Measurements from ENCODE around the gene TWIST2.

TWIST2 gene

DNA sequence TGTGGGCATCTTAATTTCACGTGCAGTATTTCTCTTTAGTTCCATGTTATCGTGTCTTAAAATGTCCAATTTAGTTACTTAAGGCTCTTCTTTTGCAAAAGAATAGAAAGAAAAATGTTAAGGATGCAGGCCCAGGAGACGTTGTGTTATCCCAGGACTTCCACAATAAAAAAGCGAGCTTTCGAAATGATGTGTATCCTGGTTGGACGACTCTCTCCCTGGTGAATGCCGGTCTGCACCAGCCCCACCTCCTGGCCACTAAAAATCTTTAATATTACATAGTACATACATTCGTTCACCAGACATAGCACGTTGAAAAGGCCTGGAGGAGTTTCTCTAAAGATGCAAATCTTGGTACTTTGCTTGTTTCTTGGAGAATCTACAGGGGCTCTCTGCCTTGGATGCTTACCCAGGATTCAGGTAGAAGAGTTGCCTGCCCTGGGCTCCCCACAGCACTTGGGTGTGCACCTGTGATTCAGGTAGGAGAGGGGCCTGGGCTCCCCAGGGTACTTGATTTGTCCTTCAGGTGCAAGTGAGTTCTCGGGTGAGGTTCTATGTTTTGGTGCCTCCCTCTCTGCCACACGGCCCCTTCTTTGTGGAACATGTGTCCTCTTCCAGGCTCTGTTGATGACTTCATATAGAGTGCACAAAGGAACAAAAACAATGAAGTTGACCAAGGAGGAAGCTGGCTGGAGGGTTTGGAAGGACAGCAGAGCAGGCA lies 26.6 kb downstream of the TWIST2 start:
- DNase-seq, result no peak

DNA sequence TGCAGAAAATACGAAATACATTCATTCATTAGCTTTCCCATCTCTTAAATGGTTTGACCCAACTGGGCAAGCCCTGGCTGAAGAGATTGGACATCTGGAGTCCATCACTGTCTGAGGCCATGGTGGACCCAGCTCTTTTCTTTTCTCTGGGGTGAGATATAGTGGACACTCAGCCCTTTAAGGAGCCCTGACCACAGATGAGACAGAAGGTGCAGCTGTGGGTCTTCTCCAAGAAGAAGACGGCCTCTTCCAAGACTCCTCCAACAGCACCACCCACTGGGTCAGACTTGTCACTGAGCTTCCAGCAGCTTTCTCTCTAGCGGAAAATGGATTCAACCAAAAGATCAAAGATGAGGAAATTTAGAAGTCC lies 27.2 kb downstream of the TWIST2 start:
- no peak for DNase-seq

DNA sequence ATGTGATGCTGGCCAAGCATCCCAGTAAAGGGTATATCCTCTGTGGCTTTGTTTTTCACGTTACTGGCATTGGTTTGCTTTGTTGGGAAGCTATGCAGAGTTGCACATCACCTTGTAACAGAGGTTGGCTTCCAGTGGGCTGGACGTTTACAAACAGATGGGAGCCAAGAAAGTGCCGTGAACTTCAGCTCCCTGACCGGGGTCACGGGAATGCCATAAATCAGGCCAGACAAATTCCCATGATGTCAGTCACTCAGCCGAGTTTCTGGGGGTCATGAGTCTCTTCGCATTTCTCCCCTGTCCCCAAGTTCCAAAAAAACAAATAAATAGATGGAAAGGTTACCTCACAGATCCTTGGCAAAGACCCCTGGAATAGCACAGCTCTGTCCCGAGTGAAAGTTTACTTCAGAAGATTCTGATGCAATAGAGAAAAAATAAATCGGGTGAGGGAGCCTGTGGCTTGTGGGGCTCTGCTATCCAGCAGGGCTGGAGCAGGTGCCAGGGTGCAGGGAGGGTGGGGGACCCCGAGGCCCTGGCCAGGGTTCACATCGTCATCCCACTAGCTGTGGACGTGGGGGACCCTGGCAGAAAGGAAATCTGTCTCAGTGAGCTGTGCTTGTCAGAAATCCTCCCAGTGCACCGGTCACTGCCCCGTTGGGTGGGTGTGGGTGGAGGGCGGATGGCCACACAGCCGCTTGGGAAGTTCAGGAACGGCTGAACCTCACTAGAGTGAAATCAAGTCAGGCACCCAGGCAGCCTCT lies 27.8 kb downstream of the TWIST2 start:
- DNase-seq, result no peak

DNA sequence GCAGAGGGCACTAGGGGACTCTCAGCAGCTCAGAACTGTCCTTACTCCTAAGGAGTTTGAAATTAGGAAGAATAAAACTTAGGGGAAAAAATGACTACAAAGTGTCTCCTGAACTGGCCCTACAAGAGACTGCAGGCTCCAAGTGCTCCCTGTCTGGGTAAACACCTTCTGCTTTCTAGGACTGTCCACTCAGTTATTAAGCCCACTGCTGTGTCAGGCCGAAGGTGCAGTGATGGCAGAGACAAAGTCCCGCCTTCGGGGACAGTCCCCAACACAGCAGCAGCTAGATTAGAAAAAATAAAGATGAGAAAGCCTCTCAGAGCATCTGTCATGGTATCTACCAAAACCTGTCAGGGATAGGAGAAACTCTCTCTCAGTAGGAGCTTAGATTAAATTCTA lies 28.3 kb downstream of the TWIST2 start:
- DNase-seq, result no peak

DNA sequence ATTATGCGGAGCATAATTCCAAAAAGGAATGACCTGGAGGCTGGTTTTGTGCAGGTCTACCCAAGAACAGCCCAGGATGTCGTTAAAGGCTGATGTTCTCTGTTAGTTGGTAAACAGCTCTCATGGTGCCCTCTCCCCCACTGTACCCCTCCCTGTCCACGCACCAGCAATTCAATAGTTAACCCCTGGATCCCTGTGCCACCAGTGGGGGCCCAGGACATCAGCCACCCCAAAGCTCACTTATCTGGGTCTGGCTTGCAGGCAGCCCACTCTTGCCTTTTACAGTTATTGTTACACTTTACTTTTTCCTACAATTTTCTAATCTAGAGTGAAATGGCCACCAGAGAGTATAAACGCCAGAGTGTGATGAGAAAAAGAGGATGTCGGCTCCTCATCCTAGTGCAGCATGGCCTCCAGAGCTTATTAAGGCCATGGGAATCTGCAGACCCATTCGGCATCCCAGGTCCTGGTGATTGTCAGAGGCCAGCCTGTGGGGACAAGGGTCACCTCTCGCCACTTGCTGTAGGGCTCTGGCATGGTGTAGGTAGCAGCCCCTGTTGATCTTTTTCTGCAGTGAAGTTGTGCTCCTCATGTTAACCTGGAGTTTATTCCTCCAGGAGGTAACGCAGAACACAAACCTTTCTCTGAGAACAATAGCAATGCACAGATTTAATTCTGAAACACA lies 30.3 kb downstream of the TWIST2 start:
- DNase-seq, result no peak

DNA sequence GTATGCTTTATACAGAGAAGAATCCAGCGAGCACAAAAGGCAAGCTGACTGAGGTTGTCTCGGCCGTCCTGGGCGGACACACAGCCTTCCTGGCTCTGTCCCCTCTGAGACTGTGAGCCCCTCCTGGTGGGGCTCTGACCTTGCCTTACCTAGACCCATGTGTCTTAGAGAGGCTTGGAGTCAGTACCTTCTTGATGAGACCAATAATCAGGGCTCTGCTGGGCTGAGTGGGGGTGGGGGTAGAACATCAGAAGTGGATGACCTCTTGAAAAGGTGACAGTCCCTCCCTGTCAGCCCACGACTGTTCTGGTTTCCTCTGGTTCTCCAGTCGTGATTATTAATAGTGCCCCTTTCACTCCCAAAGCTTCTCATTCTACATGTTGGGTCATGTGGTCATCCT lies 31.2 kb downstream of the TWIST2 start:
- no peak for DNase-seq

DNA sequence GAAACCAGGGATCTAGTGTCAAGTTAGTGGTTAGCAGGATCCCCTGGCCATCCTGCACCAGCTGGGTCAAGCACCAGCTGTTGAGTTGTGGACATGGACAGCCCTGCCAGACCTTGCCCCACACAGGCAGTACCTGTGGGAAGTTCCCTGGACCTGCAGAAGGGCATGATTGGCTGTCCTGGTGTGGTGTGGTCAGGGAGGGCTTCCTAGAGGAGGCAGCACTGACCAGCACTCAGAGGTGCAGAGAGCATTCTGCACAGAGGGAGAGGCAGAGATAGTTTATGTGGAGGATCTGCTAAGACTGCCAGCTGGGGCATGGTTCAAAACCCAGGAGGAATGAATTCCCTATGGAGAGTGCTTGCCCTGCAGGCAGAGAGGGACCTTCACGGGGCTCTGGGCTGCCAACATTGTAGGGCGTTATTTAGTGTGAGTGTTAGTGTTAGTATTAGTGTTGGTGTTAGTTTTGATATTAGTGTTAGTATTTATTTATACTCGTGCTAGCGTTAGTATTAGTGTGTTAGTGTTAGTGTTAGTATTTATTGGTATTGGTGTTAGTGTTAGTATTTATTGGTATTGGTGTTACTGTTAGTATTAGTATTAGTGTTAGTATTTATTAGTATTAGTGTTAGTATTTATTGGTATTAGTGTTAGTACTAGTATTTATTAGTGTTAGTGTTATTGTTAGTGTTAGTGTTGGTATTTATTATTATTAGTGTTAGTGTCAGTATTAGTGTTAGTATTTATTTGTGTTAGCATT lies 31.9 kb downstream of the TWIST2 start:
- DNase-seq, result no peak

DNA sequence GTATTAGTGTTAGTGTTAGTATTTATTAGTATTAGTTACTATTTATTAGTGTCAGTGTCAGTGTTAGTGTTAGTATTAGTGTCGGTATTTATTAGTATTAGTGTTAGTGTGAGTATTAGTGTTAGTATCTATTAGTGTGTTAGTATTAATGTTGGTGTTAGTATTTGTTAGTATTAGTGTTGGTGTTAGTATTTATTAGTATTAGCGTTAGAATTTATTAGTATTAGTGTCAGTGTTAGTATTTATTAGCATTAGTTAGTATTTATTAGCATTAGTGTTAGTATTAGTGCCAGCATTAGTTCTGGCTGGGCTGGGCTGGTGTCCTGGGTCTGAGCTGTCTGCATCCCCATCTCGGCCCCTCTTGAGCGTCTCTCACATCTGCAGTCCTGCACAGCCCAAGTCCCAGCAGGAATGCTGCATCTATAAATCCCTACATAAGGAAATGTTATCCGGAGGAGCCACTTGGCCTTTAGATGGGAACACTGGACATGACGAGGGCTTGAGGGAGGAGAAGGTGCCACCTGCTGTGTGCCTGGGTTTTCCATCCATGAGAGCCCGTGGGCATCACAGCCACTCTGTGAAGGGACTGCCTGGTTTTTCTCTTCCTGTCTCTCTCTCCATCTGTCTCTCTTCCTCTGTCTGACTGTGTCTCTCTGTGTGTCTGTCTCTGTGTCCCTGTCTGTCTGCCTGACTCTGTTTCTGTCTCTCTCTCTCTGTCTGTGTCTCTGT lies 33.6 kb downstream of the TWIST2 start:
- DNase-seq, result no peak

DNA sequence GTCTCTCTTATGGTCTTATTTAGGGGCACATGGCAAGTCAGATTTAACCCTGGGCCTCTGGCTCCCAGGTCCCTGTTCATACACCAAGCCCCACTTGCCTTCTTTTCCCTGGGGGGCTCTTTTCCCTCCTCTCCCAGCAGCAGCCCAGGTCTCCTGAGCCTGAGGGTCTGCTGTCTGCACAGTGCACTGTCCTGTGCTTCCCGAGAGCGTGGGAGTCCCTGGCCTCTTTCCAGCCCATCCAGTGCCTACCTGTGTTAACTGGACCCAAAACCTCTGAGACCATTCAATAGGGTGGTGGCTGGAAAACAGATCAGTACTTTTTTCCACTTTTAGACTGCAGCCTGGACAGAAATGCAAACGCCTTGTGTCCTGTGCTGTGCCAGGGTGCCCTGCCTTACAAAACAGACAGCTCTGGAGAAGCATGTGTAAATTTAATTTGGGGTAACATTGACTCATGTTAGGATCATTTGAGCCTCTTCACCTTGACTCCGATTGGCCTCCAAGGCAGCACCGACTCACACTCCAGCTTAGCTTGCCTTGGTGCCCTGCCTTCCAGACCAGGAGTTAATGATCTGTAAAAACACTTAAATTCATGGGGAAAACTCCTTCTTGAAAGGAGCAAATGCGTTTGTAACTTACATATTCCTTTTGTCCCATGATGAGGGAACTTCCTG lies 34.3 kb downstream of the TWIST2 start:
- no peak for DNase-seq

DNA sequence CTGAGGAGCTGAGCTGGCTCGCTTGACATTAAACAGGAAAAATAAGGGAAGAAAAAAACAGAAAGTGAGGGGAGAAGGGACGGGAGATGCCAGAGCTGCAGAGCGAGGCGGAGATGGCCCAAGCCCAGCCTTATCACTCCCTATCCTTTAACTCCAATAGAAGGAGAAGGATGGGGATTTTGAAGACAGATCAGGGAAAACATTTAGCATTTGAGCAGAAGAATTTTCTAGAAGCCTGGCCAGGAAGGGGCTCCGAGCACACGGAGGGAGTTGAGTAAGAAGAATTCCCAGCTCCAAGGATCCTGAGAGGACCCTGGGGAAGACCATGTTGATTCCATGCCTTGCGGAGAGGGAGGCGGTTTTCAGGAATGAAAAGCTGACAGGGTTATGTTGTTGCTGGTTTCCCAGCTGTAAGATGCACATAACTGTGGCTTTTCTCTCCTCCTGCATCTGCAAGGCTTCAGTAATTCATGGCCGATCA lies 35.6 kb downstream of the TWIST2 start:
- DNase-seq, result no peak

DNA sequence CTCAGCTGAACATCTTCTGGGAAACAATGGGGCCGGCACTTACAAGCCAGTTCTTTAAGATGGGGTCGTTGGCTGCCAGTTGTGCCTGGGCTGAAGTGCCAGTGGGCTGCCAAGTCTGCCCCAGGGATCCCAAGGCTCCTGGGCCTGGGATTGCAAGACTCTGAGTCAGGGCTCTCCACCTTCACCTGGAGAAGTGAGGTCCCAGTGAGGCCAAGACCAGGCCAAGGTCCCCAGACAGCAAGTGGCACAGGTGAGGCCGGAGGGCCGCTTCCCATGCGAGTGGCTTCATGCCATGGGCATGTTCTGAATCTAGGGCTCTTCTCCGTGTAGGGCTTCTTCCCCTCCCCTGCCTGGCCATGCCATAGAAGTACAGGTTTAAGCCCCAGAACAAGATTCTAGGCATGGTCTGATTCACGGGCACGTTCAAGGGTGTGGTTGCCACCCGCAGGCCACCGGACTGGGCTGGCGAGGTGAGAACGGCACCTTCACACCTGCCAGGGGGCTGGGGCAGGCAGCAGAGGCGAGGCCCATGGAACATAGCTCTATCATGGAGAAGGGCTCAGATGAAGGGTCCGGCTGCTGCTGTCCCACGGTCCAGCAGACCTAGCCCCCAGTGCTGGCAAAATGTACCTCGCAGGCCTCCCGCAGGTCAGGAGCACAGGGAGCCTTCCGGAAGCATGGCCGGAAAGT lies 36.4 kb downstream of the TWIST2 start:
- no peak for DNase-seq

DNA sequence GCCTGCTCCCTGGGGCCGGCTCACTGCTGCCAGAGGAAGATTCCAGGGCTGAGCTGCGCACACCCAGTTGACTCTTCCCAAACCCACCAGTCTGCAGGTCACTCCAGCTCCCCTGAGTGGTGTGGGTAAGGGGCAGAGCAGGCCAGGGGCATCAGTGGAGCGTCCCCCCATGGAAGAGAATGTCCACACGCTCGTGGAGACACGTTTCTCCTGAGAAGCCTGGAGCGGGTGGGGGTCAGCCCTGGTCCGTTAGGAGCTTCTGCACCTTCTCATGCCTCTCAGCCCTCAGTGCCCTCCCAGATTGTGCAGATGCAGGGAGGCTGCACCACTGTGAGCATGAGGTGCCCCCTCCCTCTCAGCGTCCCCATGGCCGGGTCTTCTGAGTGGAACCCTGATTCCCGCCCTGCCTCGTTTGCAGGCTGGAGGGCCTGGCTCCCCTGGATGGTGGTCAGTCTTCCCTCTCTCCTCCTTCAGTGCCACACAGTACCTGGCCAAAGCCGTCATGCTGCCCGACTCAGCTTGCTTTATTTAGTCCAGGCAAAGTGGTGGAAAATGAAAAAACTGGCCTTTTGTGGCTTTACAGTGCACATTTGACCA lies 37.0 kb downstream of the TWIST2 start:
- DNase-seq, result no peak

DNA sequence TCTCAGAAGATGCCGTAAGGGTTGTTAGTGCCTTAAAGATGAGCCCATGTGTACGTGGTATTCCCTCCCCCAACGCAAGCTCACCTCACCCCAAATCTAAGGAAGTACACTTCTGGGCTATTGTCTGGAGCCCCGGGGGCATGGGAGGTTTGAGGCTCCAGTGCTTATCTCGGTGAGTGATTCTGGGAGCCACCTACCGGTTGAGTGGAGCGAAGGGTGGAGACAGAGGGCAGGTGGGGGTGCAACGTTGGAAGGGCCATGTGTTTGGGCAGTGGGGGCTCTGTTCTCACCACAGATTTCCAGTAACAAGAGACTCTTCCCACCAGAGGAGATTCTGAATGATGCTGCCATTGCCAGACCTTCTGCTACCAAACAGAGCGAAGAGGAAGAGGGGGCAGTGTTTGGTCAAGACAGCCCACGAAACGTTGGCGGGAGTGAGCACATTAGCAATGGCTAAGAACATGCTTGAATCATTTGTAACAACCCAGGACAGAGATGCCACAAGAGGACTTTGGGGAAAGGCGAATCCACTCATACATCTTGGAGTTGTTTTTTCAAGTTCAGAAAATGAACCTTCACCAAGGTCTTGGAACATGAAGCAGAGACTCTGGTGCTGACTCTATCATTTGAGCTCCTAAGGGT lies 38.7 kb downstream of the TWIST2 start:
- DNase-seq, result no peak

DNA sequence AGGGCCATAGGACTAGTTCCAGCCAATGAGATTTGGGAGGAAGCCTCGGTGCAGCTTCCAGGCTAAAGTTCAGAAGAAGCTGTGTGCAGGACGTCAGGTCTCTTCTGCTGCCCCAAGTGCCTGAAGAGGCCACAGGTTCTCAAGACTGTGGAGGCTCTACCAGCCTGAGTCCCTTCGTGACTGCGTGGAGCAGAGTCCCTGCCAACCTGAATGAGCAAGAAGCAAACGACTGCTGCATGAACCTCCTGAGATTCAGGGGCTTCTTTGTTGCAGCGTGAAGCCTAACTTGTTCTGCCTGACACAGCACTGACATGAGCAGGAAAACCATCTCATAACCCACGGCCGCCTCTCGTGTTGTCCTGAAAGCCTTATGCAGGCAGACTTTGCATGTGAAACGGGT lies 39.7 kb downstream of the TWIST2 start:
- no peak for DNase-seq

DNA sequence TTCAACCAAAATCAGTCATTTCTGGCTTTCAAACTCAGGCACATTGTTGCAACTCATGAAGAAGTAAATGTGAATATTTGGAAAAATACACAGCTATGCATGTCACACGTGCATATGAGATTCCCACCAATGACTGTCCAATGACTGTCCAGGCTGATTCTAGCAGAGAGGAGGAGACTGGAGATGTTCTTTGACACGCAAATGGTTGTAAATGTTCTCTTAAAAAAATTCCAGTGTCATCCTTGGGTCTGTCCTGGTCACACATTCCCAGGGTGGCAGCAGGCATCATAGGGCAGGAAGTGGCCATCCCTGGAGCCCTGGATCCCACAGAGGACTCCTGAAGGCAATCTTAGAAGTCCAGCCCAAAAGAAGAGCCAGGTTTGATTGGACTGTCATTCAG lies 40.9 kb downstream of the TWIST2 start:
- no peak for DNase-seq

DNA sequence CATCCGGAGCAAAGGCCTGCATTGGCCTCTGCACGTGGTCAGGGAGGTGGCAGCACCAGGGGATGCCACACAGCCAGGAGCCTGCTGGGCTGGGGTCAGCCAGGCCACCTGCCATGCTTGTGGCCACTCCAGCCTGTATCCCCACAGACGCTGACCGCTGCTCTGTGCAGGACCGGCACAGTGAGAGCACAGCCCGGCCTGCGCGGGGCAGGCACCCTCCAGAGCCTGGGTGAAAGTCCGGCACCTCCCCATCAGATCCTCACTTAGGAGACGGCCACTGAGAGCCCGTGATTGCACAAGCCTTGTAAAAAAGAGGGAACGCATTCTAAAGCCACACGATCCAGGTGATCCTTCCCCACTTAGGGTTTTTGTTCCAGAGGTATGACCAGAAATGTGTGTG lies 42.2 kb downstream of the TWIST2 start:
- DNase-seq, result no peak

DNA sequence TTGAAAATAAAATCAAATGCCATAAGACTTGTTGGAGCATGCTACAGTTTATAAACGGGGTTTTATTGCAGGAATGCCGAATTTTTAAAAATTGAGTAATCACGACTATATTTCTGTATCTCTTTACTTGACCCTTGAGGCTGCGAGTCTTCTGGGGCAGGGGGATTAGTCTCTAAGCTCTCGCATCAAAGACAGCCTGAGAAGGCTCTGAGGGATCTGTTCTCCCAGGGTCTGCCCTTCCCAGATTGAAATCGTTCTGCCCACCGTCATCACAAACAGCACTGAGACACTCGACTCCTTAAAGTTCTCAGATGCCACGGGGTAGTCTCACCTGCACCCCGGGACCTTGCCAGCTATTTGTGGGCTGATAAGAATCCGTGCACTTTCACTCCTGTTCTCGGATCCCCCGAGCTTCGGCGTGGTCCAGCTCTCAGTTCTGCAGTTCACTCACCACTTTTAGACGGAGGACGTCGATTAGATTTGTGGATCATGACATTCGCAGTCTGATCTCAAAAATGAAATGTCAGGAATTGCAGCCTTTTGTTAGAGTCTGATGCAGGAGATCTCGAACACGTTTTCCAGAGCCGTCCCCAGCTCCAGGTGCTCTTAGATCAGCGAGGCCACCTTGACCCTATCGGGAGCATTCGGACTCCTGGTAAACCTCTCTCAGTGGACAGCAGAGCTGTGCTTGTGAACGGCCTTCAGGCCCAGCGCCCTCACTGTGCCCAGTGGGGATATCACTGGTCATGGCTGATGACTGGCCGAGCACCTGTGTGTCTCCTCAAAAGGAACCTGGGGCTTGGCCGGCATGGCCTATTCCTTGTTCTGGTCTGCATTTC lies 43.0 kb downstream of the TWIST2 start:
- DNase-seq, result no peak

DNA sequence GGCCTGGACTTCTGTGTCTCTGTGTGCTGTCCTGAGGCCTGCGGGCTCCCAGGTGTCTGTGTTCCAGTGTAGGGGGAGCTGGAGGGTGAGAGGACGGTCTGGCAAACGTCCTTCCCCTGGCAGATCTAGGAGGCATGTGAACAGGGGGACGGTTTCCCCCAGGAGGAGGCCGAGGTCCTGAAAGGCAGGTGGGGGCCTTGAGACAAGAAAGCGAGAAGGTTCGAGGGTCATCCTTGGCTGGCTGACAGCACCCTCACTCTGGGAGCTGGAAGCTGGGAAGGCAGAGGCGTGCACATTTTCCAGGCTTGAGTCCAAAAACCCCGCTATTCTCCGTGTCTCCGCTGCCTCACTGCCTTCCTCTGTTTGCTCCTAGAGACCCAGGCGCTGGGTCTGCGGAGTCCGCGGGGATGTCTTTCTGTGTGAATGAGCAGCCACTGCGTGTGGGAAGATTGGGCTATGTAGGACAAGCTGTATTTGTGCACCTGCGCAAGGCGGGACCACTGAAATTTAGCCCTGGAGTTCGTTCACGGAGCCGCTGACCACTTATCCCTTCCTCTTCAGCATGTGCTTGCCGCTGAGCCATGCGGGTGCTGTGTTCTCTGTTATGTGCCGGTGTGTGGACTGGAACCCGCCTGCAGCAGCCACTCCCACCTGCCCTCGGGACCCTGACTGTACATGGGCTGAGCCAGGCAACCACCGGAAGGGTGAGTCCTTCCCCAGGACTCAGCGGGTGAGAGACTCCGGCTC lies 43.7 kb downstream of the TWIST2 start:
- DNase-seq, result no peak

DNA sequence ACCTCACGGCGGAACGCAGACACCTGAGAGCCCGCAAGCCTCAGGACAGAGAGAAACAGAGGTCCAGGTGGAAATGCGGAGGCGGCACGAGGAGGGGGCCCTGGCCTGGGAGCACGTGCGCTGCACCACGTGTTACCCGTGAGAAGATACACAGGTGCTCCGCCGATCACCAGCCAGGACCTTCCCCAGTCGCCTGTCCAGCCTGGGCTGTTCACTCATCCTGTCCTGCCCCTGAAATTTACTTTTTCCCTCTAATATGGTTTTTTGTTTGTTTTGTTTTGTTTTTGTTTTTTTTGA lies 44.3 kb downstream of the TWIST2 start:
- no peak for DNase-seq

Measured in activated gamma-delta T cell treated with Interleukin-2 at 50 U/mL for 16 hours (primary cell).